ENCODE measurements around the gene UBR1. TPM values are rescaled to one million over a fixed set of nuclear protein-coding genes. Genes with fewer than 3 reads are reported as not detected.

The UBR1 gene
- total RNA-seq, 1 experiment from 2014 or later: 22.2 TPM

DNA sequence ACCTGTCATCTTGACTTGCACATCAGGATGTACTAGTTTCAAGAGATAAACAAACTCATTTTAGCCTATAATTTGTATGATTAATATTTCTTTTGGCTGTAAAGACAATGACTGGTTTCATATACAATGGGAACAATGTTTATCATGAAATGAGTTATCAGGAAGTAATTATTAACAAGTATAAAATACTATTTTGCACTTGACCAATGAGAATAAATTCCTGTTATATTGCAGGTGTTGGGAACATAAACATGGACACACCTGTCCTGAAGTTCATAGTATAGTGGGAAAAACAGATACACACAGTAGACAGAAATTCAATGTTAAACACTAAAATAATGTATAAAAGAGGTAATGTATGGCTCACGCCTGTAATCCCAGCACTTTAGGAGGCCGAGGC, 56.9 kb downstream of the UBR1 start:
- no peak overlapping the region for H2BK12ac ChIP-seq (ENCODE audit: insufficient read length, low read depth, low read length)
- H3K9me3 ChIP-seq (ENCODE audit: control insufficient read depth, low read depth, low read length): no peaks in the 10 kb centered on the region
- H3K56ac ChIP-seq (ENCODE audit: insufficient read length, low read depth, low read length): no peak overlapping the region
- no peak overlapping the region for H3T11ph ChIP-seq (ENCODE audit: low read length)
- no peak overlapping the region for H4K8ac ChIP-seq (replicated peaks; ENCODE audit: insufficient read length, low read depth, low read length)
- H3K4ac ChIP-seq (ENCODE audit: low read depth, low read length): no peak overlapping the region
- H3K27me3 Mint-ChIP-seq (ENCODE audit: low read depth): no peaks in the 10 kb centered on the region
- H2BK5ac ChIP-seq (ENCODE audit: insufficient read length, low read length): no peak overlapping the region
- H3K18ac ChIP-seq (ENCODE audit: insufficient read length, low read depth, low read length): no peak overlapping the region
- H2BK15ac ChIP-seq (ENCODE audit: low read depth, low read length): no peak overlapping the region
- no peaks in the 10 kb centered on the region for H3K79me2 ChIP-seq (ENCODE audit: insufficient read depth, low read length)
- H3K4me3 Mint-ChIP-seq: no peak overlapping the region
- no peaks in the 10 kb centered on the region for H3K23me2 ChIP-seq (ENCODE audit: insufficient read length, low read depth, low read length, poor library complexity, severe bottlenecking)
- no peak overlapping the region for H3K27ac ChIP-seq (ENCODE audit: insufficient read length, low read depth, low read length)
- H4K91ac ChIP-seq (ENCODE audit: insufficient read length, low read depth, low read length): no peak overlapping the region
- H2BK20ac ChIP-seq (ENCODE audit: low read depth, low read length, poor library complexity, severe bottlenecking): no peak overlapping the region
- peaks cover 0 to 66% (median 38%) of the 10 kb centered on the region in 3 experiments; a peak in 5 of 7 replicates for H3K36me3 Mint-ChIP-seq (ENCODE audit: insufficient read depth in 1 of 3, low read depth in 3 of 3)
- H3K9me3 Mint-ChIP-seq: no peaks in the 10 kb centered on the region
- WGBS (ENCODE audit: extremely low coverage, insufficient read length, low lambda C conversion rate): no CpG with 5 or more reads among the region's 2 CpGs
- H3K9ac ChIP-seq (ENCODE audit: extremely low read depth, insufficient read length, low read length): no peak overlapping the region
- H3K14ac ChIP-seq (ENCODE audit: insufficient read depth, low read length): no peak overlapping the region
- no peak overlapping the region for H3K23ac ChIP-seq (ENCODE audit: insufficient read length, low read depth, low read length)
- no peak for DNase-seq
- H4K5ac ChIP-seq (ENCODE audit: insufficient read length, low read depth, low read length): no peak overlapping the region
- no peak overlapping the region for H2AK5ac ChIP-seq (ENCODE audit: insufficient read length, low read length)
- H3K4me2 ChIP-seq (ENCODE audit: insufficient read depth, insufficient read length, low read length): no peak overlapping the region
- H2BK120ac ChIP-seq (ENCODE audit: low read depth, low read length, poor library complexity, severe bottlenecking): no peak overlapping the region
- TF ChIP-seq, protein P1, sequence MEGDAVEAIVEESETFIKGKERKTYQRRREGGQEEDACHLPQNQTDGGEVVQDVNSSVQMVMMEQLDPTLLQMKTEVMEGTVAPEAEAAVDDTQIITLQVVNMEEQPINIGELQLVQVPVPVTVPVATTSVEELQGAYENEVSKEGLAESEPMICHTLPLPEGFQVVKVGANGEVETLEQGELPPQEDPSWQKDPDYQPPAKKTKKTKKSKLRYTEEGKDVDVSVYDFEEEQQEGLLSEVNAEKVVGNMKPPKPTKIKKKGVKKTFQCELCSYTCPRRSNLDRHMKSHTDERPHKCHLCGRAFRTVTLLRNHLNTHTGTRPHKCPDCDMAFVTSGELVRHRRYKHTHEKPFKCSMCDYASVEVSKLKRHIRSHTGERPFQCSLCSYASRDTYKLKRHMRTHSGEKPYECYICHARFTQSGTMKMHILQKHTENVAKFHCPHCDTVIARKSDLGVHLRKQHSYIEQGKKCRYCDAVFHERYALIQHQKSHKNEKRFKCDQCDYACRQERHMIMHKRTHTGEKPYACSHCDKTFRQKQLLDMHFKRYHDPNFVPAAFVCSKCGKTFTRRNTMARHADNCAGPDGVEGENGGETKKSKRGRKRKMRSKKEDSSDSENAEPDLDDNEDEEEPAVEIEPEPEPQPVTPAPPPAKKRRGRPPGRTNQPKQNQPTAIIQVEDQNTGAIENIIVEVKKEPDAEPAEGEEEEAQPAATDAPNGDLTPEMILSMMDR (conservative IDR thresholded peaks at IDR 0.05): no peak
- no peaks in the 10 kb centered on the region for H4K20me1 ChIP-seq (ENCODE audit: control insufficient read depth, insufficient read depth, insufficient read length)
- no peaks in the 10 kb centered on the region for H3K4me1 Mint-ChIP-seq
- no peak overlapping the region for H3K27ac Mint-ChIP-seq
- no peaks in the 10 kb centered on the region for H3K27me3 ChIP-seq (ENCODE audit: insufficient read depth, low read length)
- H3K79me1 ChIP-seq (ENCODE audit: insufficient read depth, low read depth, low read length, poor library complexity, severe bottlenecking): no peaks in the 10 kb centered on the region
- H3K4me1 ChIP-seq (ENCODE audit: insufficient read depth, low read length): no peaks in the 10 kb centered on the region
- no peak overlapping the region for H2AFZ ChIP-seq (ENCODE audit: low read length)
